Hematopoietic multipotent progenitor cell (in vitro differentiated cells): Measurements from ENCODE around the gene CLNS1A. TPM values are rescaled to one million over a fixed set of nuclear protein-coding genes. Genes with fewer than 3 reads are reported as not detected.
"Not testable (repeated sequence)": the region's sequence is repeated elsewhere in the genome, so short reads cannot be mapped to it uniquely, and the experiment has no call there.

Experiments
- DNase-seq, 3 donors: peaks; one replicate each; pipeline ENCODE4 v3.0.0-alpha.2; 2011 to 2015; ENCODE audit warnings: low read depth in 2 of 3, low spot score in 2 of 3
- total RNA-seq: library from RNA; depleted of rRNA; stranded (reverse); fragments of >200 nt; gene quantifications from one replicate; pipeline ENCODE4 v1.2.3, GENCODE V29; 2012

CLNS1A gene
- total RNA-seq, 1 donor: 135 TPM

DNA sequence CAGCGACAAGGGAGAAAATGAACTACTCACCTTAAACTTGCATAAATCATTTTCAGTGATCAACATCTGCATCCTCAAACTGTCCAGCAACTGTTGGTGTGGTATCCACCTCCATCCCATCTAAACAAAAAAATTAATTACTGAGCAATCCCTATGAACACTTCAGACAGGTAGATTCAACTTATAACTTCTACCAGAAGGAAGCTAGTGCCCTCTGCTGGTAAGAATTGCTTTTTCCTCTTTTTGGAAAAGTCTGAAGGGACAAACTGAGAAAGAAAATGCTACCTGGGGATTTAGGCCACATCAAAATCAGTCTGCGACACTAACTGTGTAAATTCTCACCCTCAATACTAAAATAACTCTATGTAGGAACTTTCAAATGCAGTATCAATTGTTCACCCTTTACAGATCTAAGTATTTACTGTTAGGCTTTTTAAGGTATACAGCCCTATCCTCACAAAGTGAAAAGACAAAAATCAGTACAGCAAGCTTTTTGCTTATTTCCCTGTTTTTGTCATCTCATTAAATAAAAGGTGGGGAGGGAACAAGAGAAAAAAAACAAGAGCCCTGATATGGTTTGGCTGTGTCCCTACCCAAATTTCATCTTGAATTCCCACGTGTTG is 17.9 kb downstream of the CLNS1A start:
- peak in 2 of 3 donors; percentile 40 to 62 for DNase-seq

DNA sequence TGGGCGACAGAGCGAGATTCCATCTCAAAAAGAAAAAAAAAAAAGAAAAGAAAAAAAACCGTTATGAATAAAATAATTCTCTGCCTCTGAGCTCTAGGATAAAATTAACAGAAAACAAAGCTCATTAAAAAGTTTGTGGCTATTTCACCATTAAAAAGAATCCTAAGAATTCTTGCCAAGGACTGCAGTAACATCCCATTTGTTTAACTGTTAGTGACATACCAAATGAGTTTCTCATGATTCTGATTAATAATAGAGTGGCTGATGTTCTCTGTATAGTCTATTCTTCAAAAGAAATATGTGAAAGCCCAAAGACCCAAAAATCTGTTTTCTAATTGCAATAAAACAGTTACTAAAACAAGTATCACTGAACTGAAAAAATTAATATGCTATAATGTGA is 19.7 kb downstream of the CLNS1A start:
- no peak for DNase-seq

DNA sequence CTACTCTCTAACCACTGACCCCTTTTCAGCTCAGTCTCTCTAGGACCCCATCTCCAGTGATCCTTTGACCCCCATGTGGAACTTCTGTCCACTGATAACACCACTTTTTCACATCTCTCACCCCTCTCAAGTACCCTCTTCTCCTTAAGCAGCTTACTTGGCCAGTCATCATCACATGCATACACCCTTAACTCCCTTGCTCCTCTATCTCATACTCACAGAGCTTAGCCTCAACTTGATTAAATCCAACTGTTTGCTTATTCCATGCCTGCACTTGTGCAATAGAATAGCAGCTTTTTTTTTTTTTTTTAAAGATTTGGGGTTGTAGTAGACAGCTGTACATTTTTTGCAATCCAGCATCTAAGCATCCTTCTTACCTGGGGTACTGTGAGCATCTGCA is 25.7 kb downstream of the CLNS1A start:
- no peak for DNase-seq

DNA sequence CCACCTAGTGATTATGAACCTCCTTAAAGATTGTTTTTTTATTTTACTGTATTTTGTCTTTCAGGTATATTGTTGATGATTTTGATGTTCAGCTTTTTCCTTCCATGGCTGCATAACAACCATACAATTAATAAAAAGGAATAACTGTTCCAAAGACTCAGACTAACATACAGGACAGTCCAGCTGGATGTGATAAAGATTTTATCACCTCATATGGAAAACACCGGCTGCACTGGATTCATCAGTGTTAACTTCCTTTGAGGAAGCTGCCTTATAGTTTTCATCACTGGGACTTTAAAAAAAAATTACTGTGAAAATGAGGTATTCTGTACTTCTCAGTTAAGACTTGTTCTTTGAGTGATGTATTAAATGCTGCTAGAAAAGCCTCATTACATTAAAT is 28.4 kb downstream of the CLNS1A start:
- DNase-seq: no peak

DNA sequence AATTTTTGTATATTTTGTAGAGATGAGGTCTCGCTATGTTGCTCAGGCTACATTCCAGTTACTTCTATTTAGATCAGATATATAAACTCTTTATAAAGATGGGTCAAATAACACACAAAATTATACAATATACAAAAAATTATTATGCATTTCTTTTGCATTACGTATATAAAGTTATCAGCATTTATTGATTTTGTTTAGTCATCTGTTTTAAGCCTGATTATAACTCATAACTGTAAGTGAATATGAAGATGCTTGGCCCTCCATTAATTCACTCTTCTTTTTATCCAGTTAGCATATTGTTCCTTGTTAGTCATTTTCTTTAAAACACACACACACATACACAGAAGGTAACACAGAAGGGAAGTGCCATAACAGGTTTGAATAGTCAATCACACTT is 33.3 kb downstream of the CLNS1A start:
- no peak for DNase-seq

DNA sequence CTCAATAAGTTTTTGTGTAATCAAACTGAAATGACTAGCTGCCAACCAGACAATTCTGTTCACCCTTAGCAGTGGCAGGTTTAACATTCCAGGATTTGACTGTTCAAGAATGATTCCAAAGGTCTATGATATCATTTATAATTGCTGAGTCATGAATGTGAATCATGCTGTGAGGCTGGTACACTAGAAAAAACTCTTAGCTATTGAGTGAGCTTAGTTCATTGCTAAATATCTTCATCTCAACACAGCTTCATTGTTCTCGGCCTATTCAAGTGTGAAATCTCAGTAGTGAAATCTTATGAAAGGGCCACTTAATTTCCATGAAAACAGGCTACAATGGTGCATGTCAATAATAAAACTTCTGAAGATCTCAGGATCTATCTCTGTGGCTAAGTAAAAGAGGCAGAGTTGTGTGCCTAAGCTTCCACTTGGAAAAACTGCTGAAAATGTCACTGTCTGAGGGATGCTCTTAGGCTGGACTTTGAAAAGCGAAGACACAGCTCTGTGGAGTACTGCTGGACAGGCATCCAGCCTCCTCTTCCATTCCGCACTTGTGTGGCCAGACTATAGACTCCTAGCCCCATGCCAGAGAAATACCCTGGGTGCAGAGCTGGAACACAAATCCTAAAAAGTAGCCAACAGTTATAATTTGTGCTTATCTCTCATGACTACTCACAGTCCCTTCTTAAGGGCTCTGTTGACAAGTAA is 35.1 kb downstream of the CLNS1A start:
- DNase-seq: no peak

DNA sequence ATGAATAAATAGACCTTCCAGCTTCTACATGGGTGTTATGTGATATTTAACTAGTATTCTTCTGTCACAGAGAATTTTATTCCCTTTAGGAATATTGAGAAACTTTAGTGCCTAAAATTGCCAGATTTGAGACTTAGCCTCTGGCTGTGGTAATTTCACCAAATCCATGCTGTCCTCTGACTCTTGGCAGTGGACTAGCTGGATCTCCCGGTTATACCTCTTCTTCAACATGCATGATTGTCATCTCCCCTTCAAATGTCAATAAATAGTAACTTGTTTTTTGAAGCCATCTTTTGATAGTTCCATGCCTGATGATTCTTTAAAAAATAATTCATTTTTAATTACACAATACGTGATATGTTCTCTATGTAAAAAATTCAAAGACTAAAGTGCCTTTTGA is 39.4 kb downstream of the CLNS1A start:
- no peak for DNase-seq

DNA sequence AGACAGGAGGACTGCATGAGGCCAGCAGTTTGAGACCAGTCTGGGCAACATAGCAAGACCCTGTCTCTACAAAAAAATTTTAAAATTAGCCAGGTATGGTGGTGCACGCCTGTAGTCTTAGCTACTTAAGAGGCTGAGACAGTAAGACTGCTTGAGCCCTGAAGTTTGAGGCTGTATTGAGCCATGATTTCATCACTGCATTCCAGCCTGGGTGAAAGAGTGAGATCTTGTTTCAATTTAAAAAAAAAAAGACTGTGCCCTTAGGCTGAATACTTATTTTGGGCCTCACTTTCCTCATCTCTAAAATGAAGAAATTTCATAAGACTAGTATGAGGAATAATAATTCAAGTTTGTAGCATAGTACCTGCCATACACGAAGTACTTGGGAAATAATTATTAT is 41.0 kb downstream of the CLNS1A start:
- DNase-seq: no peak

DNA sequence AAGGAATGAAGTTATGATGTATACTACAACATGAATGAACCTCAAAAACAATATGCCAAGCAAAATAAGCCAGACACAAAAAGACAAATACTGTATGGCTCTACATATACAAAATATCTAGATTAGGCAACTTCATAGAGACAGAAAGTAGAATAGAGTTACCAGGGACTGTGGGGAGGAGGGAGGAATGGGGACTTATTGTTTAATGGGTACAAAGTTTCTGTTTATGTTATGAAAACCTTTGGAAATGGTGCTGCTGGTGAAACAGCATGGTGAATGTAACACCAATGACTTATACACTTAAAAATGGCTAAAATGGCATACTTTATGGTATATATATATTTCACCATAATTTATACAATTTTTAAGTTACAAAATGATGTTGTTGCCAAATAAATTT is 43.7 kb downstream of the CLNS1A start:
- DNase-seq: no peak

DNA sequence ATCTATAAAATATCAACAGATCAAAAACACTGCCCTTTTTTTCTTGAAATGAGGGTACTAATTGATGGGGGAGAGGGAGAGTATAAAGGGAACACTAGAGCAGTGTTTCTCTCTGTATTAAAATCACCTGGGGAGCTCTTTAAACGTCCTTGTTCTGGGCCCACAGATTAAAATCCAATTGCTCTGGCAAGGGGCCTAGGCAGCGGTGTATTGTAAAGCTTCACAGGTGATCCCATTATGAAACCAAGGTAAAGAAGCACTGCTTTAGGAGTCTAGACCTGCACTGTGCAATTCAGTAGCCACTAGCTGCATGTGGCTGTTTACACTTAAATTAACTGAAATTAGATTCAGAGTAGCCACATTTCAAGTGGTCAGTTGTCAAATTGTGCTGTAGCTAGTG is 44.9 kb downstream of the CLNS1A start:
- DNase-seq: no peak

DNA sequence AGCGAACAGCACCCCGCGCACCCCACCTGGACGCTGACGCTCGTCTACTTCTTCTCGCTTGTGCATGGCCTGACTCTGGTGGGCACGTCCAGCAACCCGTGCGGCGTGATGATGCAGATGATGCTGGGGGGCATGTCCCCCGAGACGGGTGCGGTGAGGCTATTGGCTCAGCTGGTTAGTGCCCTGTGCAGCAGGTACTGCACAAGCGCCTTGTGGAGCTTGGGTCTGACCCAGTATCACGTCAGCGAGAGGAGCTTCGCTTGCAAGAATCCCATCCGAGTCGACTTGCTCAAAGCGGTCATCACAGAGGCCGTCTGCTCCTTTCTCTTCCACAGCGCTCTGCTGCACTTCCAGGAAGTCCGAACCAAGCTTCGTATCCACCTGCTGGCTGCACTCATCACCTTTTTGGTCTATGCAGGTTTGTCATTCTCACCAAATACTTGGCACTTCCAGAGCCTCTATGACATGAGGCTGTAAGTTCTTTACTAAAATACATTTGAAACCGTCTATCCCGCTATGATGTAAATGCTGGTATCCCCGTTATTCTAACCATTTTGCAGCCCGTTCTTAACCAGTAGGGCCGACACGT is 47.3 kb downstream of the CLNS1A start:
- DNase-seq: peak in 2 of 3 donors; percentile 14 to 20

DNA sequence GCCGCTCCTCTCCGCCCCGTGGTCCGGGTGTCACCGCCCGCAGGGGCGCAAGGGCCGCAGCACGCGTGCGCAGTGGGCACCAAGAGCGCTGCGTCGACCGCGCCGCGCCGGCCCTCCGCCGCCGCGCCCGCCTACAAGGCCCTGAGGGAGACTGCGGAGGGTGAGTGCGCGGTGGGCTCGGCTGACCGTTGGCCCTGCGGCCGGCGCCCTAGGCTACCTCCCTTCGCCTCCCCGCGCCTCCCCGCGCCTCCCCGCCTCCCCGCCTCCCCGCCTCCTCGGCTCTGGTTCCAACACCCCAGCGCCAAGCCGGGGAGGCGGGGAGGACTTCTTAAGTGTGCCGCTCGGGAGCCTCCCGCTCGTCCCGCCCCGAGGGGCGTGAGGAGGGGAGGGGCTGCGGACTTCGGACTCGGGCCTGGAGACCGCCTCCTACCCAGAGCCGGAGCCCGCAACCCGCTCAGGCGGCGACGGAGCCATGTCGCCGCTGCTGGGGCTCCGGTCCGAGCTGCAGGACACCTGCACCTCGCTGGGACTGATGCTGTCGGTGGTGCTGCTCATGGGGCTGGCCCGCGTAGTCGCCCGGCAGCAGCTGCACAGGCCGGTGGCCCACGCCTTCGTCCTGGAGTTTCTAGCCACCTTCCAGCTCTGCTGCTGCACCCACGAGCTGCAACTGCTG is 47.9 kb downstream of the CLNS1A start, which contains the start of gene AQP11:
Gene AQP11, plus strand, starts transcription at position 433 of the 673 bp plus-strand sequence. Its CDS starts 40 bp downstream, at position 473.
- peak in 2 of 3 donors; percentile 72 to 73 for DNase-seq

DNA sequence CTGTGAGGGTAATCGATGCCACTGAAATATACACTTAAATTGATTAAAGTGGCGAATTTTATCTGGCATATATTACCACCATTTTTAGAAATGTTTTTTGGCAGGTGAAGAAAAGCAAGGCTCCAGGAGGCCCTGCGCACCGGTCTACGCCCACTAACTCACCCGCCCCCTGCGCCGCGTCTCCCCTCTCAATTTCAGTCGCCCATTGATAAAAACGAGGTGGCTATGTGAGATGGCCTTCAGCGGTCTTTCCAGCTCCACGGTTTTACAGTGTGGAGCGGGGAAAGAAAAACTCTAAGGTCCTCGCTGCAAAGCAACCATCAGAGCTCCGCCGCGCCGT is 48.4 kb downstream of the CLNS1A start:
- DNase-seq: no peak

DNA sequence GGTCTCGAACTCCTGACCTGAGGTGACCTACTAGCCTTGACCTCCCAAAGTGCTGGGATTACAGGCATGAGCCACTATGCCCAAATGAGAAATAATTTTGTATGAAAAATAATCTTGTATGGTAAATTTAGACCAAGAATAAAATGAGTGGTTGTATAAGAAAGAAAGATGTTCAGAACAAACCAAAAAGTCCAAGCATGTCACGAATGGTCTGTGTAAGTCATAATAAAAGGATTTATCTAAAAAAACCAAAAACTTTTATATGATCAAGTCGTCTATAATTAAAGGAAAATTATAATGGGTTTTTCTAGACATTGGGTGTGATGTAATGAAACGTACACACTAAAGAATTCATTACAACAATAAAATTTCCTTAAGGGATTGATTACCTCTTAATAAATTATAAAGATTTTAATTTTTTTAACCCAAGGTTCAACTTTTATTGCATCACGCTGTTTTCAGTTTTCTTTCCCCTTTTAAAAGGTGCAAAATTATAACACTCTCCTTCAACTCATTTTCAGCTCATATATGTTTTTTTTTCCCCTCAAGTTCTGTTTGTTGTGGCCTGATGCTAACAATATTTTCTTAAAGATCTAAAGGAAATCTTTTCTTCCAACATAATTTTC is 56.8 kb downstream of the CLNS1A start:
- peak in 1 of 3 donors; percentile 43 for DNase-seq

DNA sequence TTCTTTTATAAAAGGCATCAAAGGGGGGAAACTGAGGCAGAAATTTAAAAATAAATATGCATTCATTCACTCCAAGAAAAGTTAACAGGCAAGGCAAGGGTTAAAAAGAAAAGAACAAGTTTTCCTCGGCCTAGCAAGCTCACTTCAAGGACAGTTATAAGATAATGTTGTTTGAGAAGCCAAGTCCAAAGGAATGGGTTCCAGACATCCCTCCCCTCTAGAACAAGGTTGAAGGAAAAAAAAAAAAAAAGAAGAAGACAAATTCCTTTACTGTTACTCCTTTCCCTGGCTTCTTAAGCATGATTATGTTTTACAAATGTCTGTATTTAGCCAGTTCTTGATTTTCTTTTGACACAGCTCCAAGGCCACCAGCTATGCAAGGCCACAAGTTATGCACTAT is 62.2 kb downstream of the CLNS1A start:
- DNase-seq: not testable (repeated sequence)

DNA sequence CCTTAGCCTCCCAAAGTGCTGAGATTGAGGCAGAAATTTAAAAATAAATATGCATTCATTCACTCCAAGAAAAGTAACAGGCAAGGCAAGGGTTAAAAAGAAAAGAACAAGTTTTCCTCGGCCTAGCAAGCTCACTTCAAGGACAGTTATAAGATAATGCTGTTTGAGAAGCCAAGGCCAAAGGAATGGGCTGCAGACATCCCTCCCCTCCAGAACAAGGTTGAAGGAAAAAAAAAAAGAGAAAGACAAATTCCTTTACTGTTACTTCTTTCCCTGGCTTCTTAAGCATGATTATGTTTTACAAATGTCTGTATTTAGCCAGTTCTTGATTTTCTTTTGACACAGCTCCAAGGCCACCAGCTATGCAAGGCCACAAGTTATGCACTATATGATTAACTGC is 66.7 kb downstream of the CLNS1A start:
- not testable (repeated sequence) for DNase-seq

DNA sequence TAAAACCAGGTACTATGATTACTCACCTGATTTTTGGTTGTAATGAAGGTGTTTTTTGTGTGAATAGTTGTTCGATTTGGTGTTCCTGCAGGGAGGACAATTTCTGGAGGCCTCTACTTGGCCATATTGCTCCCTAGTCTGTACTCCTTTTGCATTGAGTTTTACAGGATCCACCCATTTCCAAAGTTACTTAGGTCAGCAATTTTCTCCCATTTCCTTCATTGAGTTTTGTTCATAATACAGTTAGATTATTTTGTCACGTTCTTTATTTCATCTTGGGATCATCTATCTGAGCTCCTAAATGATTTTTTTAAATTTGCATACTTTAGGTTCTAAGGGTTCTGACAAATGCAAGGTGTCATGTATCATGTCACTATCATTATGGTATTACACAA is 67.9 kb downstream of the CLNS1A start:
- DNase-seq: no peak

DNA sequence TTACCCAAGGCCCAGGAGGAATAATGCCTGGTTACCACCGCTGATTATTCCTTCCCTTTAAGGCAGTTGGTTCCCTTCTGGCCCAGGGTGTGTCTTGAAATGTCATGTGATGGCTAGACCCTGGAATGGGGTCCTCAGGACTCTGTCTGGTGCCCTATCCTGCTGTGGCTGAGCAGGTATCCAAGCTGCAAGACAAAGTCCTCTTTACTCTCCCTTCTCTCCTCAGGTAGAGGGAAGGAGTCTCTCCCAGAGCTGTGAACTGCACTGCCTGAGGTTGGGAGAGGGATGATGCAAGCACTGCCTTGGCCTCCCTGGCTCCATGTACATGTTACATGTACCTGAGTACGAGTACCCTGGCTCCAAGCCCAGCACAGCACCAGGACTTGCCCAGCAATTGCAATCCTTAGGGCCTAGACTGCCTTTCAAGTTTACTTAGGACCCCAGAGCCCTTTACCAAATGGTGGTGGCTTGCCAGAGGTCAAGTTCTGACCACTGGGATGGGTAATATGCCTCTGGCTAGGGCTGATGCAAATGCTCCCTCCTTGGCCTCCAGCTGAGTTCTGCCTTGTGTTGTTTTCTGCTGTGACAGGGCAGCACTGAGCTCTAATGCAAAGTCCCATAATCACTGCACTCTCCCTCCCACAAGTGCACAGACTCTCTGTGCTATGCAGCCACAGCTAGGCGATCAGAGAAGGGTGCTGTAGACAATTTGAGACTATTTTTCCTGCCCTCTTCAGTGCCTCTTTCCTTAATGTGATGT is 68.5 kb downstream of the CLNS1A start:
- DNase-seq: no peak

DNA sequence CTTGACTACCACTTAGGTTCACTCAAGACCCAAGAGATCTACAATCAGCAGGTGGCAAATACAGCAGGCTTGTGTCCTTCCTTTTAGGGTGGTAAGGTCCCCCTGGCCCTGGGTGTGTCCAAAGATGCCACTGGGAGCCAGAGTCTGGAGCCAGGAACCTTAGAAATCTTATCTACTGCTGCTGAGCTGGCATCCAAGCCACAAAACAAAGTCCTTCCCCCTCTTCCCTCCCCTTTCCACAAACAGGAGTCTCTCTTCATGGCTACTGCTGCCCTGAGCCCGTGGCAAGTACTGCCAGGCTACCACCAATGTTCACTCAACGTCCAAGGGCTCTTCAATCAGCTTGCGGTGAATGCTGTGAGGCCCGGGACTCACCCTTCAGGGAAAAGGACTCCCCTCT is 69.3 kb downstream of the CLNS1A start:
- DNase-seq: no peak
